ENCODE data around the gene COL16A1.

The COL16A1 gene

DNA sequence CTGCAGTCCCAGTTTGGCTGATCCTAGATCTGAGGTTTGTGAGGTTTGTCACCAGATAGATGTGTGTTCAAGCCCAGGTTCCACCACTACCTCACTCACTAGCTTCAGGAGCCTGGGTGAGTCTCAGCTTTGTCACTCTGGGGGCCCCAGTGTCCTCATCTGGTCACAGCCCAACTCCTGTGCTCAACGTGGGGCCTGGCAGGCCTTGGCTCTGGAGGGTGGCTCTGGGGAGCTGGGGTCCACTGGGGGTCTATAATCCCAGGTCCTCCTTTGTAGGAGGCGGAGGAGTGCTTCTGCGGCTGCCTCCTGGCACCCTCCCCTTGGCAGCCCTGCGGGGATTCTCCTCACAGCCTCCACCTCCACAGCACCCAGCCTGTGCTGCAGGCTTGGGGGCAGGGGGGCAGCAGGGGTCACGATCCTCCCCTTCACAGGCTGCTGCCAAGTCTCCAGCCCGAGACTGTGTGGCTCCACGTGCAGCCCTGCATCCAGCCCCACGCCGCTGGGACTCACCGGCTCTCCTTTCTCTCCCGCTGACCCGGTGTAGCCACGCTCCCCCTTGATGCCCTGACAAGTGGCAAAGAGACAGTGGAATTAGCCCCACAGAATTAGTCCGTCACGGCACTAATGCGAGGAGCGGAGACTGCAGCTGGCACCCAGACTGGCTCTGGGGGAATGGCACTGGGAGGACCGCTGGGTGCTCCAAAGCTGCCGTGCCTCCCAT, 36.6 kb downstream of the COL16A1 start:
- in situ Hi-C loops (cut with MboI; ENCODE audit: low sequenced_read_pairs), result no loop called here

DNA sequence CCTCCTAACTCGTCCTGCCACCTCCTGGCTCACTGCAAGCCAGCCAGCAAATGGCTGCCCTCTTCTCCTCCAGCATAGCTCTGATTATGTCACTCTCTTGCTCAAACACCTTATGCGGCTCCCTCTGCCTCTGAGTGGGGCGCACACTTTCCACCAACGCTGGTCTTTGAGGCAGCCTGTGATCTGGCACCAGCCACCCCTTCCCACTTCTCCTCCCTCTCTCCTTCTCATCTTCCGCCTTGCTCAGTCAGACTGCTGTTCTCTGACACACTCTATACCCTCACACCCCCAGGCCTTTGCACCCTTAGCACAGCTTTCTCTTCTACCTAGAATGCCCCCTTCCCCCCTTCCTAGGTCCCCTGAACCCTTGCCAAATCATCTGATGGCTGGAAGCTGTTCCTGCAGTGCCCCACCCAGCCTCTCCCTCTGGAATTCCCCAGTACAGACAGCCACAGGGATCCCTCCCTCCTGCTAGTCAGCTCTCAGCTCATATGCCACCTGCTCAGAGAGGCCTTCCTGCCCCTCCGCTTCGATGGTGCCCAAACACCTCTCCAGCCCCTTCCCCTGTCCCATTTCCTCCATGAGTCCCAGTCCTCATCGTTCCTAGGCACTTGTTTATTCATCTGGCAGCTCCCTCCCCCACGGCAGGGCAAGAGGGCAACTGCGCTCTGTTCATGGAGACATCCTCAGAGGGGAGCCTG, 37.4 kb downstream of the COL16A1 start:
- in situ Hi-C loops (cut with MboI; ENCODE audit: low sequenced_read_pairs), result no loop called here

DNA sequence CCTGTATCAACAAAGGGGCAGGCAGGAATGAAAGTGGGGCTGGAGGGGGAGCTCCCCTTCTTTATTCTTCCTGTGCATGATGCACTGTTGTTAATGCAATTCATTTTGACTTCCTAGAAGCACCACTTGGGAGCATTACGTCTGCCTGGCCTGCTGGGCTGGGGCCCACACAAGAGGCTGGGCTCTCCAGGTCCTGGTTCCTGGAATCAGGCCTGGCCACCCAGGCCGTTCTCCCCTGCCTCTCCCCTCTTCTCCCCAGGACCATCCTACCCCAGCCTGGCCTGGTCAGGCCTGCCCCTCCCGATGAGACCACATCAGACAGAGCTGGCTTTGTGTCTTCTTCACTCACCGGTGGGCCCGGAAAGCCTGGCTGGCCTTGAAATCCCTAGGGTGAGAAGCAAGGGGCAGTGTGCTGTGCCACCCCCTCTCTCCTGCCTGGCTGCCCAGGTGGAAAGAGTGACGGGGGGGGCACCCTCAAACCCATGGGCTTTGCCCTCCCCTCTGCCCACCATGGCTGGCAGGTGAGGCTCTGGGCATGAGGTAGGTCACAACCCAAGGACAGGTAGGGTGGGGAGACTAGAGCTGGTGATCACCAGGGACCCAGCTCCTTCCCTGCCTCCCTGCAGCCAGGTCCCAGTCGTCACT, 38.5 kb downstream of the COL16A1 start:
- in situ Hi-C loops (cut with MboI; ENCODE audit: low sequenced_read_pairs), result no loop called here

DNA sequence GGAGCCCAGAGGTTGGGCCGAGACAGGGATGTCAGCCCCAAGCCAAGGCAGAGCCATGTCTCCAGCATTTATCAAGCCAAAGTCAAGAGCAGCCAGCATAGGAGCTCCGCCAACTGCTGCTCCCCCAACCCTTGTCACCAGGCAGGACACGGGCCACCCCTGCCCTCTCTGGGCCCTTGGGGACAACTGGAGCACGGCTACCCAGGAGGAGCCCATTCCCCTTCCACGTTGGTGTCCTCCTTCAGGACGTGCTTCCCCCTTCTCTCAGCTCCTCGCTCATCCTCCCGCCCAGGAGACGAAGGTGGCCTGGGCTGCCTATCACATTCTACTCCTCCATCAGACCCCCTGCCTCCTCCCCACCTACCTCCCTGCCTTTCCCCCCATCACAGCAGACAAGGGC, 39.3 kb downstream of the COL16A1 start:
- in situ Hi-C loops (cut with MboI; ENCODE audit: low sequenced_read_pairs), result no loop called here

DNA sequence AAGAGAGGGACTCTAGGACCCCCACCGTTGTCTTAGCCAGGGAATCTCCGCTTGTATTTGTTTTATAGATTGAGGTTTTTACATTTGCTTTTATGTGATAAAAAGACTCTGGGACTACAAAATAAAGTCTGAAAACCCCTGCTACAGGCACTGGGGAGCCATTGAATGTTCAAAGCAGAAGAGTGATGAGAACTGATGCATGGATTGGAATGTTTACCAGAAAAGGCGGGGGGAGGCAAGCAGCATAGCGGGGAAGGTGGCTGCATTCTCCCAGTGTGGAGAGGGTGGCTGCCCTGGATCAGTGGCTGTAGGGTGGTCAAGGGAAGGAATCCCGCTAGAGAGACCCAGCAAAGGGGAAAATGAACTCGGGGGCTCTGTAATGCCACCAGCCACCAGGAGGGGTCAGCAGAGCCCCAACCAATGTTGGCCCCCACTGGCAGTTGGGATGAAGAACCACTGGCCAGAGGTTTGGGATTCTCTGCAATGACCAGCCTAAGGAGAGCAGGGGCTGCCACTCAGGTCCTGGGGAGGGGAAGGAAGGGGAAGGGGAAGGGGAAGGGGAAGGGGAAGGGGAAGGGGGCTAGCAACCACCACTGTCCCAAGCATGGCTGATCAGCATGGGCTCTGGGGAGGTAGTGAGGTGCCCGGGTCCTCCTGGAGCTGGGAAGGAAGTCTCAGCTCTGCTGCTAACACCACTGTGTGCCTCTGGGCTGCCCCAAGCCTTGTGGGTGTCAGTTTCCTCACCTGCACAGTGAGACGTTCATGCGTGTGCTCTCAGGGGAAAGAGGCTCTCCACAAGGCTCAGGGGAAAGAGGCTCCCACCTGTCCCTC, 40.0 kb downstream of the COL16A1 start:
- in situ Hi-C loops (cut with MboI; ENCODE audit: low sequenced_read_pairs), result no loop called here

DNA sequence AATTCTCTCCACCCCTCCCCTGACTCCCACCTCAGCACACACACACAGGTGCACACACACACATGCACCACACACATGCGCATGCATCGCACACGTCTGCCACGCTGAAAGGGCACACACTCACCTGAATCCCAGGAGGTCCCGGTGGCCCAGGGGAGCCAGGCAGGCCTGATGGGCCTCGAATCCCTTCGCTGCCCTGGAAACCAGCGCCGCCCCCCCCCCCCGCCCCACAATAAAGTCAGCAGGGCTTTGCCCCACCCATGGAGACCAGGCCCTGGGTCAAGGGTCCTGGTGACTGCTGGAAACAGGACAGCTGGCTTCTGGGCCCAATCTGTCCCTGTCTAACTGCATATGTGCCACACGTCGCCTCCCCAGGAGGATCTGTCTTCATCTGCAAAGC, 41.4 kb downstream of the COL16A1 start:
- in situ Hi-C loops (cut with MboI; ENCODE audit: low sequenced_read_pairs), result no loop called here

DNA sequence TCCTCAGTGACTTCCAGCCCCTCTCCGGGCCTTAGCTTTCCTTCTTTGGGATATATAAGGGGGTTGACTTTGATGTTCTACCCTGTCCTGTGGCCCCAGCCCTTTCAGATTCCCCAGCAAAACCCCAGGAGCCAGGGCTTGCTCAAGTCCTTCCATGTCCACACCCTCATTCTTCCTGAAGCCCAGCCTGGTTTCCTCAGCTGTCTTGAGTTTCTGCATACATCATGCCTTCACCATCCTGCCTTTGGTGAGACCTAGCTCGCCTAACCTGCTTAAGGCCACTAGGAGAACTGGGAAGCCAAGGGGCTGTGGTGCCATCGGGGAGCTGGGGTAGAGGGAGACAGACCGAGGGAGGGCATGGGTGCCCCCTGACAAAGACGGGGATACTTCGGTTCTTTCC, 42.0 kb downstream of the COL16A1 start:
- in situ Hi-C loops (cut with MboI; ENCODE audit: low sequenced_read_pairs), result no loop called here

DNA sequence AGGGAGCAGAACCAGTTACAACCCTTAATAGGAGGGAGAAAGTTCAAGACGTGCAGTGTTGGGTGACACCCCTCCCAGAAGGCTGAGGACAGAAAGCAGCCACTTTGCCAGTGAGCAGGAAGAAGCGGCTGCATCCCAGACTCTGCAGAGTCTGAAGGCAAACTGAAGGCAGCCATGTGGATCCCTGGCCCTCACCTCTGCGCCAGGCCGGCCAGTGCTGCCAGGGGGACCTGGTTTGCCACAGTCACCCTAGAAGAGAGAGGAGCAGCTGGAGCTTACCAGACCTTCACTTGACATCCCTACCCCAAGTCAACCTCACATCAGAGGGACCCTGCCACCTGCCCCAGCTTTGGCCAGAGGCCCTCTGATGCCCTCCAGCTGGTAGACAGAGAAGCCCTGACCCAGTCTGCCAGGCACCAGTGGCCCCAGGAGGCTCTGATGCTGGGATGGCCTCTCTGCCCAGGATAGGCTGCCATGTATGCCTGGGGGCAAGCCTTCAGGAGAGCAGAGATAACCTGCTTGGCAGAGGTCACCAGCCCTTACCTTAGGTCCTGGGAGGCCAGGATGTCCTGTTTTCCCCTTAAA, 42.9 kb downstream of the COL16A1 start:
- in situ Hi-C loops (cut with MboI; ENCODE audit: low sequenced_read_pairs), result no loop called here

DNA sequence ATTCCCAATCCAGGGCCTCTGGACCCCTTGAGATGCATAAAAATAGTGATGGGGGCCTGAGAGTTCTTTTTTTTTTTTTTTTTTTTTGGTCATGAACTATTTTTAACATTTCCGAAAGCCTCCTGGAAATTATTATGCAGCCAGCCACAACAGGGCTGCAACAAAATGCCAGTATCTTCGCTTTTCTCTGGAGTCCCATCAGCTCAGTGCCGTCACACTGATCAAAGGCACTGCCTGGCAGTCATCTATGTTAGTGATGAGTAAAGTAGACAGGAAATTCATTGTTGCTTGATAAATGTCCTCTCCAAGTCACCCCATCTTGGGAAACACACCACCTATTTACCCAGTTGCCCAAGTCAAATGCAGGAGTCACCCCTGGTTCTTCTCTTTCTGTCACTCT, 43.9 kb downstream of the COL16A1 start:
- in situ Hi-C loops (cut with MboI; ENCODE audit: low sequenced_read_pairs), result no loop called here

DNA sequence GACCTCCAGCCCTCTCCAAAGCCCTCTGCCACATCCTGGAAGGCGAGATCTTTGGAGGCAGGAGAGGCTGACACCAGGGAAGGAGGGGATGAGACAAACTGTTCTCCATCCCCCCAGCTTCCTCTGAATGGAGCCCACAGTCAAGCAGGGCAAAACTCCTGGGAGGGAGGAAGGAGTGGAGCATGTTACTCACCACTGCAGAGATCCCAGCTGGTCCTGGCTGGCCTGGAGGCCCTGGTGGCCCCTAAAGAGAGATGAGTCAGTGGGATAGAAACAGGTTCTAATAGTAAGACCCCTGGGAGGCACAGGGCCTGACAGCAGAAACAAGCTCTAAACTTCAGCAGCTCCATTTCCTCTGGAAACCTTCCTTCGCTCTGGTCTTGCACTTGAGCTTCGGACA, 45.1 kb downstream of the COL16A1 start:
- in situ Hi-C loops (cut with MboI; ENCODE audit: low sequenced_read_pairs), result no loop called here

DNA sequence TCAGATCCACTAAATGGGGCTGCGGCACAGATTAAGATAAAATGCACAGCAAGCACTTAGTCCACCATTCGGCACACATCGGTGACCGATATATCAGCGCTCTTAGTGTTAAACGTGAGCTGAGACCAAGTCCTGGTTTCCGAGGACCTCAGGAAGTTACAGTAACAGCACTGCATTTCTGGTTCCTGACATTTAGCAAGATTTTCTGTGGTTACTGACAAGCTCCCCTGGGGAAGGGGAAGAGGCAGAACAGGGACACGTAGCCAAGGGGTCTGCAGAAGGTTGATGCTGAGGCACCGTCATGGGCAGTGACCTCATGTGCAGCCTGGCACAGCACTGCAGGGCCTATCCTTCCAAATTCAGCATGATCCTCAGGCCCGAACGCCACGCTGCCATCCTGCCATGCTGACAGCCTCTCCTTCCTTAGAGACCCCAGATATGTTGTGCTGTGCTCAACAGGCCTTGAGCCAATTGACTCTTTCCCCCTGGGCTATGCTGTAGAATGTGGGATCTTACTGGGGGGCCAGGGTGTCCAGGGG, 45.8 kb downstream of the COL16A1 start:
- in situ Hi-C loops (cut with MboI; ENCODE audit: low sequenced_read_pairs), result no loop called here

DNA sequence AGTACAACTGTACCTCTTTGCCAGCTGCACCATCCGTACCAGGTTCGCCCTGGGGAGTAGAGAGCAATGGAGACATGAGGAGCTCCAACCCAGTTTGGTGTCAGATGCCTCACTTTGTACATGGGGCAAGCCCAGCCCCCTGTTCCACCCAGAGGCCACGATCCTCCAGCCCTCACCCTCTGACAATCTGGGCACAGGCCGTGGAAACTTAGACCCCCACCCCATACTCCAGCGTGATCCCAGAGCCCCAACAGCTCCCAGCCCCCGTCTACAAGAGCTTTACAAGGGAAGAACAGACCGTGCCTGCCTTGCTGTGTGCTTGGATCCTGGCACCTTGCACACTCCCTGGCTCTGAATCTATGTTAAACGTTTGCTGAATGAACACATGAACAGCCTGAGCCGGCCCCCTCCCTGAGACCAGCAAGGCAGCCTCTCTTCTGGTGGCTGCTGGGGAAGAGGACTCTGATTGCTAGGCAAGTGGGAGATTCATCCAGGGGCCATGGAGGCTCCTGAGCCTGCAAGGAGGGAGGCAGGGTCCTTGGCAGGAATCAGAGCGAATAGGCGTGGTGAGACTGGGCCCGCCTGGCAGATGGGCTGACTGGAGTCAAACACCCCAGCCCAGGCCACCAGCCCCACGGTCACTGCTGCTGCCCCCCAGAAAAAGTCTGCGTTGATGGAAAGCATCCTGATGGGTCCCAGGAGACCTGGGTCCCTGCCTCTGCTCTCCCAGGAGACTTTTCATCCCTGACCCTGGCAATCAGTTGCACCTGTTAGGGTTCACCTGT, 46.6 kb downstream of the COL16A1 start:
- in situ Hi-C loops (cut with MboI; ENCODE audit: low sequenced_read_pairs), result no loop called here

DNA sequence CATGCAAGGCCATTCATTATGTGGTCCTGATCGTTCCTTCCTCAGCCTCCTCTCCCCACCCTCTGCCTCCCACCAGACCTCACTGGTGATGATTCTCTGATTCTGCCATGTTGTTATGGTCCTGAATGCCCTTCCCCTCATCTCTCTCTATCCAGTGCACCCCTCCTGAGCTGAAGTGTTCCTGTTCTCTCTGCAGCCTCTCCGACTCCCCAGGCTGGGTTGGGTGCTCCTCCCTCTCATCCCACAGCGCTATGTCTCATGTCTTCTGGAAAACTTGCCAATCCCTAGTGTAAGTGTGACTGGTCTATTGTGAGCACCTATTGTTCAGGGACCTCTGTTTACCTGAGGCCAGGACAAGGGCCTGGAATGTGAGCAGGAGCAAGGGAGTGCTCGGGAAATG, 48.1 kb downstream of the COL16A1 start:
- in situ Hi-C loops (cut with MboI; ENCODE audit: low sequenced_read_pairs), result no loop called here

DNA sequence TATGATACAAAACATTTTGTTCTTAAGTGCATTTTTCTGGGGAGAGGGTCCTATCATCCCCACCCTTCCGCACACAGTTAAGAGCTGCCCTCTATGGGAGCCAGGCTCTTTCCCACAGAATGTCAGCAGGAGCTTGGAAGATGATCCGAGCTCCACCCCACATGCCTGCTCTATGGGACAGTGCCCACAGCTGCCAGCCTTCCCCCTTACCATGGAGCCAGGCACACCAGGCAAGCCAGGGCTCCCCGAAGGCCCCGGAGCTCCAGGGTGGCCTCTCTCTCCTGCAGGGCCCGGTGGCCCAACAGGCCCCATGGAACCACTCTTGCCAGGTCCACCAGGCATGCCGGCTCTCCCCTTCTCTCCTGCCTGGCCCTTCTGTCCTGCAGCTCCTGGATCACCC, 48.7 kb downstream of the COL16A1 start:
- in situ Hi-C loops (cut with MboI; ENCODE audit: low sequenced_read_pairs), result no loop called here

DNA sequence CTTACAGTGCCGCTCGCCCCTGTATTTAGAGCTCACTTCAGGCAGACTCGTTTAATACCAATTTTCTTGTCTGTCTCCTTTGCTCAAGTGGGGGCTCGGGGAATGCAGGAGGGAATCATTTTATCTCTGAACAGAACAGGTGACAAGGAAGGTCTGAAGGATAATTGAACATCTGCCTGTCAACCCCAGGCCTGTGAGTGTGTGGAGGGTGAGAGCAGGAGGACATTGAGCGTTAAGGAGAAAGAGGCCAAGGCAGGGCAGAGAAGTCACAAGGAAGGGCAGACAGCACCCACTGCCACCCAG, 49.4 kb downstream of the COL16A1 start:
- in situ Hi-C loops (cut with MboI; ENCODE audit: low sequenced_read_pairs), result no loop called here

DNA sequence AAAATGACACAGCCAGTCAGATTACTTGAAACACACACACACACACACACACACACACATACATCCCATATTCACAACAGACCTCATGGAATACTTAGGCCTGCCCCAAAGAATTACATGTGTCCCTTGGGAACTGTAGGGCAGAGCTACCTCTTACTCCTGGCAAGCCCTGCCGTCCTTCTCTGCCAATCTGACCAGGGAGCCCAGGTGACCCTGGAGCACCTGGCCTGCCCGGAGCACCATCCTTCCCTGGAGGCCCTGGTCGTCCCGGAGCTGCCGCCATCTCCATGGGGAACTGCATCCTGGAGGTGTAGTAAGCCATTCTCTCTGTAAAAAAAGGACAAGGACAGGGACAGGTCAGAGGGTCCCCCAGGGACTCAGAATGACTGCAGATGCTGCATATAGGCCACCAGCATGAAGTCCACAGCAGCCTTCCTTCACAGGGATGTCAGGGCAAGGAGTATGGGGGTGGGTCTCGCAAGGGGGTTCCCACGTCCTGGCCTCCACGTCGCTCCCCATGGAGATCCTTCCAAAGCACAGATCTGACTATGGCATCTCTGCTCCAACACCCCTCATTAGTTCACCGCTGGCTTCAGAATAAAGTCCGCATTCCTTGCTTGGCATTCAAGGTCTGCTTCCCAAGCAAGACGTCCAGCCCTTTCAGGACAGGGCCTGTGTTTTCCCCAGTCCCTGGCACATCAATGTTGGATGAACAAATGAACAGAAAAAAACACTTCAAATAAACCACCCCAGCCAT, 49.9 kb downstream of the COL16A1 start:
- in situ Hi-C loops (cut with MboI; ENCODE audit: low sequenced_read_pairs), result no loop called here

DNA sequence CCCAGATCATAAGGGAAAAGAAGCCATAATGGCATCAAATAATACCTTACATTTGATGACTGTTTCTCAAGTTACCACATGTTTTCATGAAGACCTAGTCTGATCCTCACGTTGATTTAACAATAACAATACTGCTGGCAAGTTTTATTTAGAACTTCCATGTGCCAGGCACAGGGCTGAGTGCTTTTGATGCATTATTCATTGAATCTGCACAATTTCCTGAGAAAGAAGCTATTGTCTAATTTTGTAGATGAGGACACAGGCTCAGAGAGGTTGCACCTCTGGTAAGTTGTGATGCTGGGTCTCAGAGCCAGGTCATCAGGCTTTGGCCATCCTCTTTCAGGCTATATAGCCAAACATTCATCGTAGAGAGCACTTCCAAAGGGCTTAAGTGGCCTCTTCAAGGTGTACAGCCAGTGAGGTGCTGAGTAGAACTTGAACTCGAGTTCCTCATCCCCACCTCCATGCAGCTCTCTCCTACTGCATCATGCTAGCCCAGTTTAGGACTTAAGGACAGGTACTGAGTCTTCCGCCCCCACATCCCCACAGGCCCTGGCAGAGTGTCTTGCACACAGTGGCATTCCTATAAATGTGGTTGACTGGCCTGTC, 50.8 kb downstream of the COL16A1 start:
- in situ Hi-C loops (cut with MboI; ENCODE audit: low sequenced_read_pairs), result no loop called here

DNA sequence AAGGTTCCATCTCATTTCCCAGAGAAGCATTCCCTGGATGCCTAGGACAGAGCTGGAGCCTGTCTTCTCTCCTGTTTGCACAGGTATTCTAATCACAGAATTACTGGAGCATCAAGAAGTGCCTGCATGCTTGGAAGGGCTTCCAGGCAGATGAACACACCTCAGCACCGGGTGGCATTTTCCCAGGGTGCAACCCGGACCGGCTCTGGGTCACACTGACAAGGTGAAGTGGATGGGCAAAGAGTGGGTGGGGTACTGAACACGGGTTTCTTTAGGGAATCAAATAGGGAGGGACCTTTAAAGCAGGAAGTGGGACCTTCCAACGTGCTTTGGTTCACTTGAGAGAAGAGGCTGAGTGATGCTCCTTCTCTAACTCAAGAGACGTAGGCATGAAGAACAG, 52.1 kb downstream of the COL16A1 start:
- in situ Hi-C loops (cut with MboI; ENCODE audit: low sequenced_read_pairs), result no loop called here

DNA sequence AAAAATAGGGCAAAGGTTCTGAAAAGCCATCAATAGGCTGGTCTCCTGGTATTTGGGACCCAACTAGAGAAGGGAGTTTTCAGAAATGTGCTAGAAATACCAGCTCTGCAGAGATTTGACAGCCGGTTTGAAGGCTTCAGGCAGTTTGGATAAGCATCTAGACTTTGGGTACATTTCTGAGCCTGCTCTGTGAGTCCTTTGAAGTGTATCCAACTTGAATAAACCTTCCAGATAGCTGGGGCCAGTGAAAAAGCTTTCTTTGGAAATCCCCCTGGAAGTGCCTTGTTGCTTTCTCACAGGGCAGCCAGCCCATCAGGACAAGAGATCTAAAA, 52.8 kb downstream of the COL16A1 start:
- in situ Hi-C loops (cut with MboI; ENCODE audit: low sequenced_read_pairs), result no loop called here
